Spleen (tissue), 11 donors: ENCODE data around the gene STK36. TPM values are rescaled to one million over a fixed set of nuclear protein-coding genes. Genes with fewer than 3 reads are reported as not detected.

ENCODE experiments used
- DNase-seq: peaks from one replicate; pipeline ENCODE4 v3.0.0-alpha.2; 2020
- H3K27ac ChIP-seq, 8 donors: fragments of 200-600 bp; sonication (generic) in 7 of 8; 1 replicate in 4 of 8; 2 replicates in 4 of 8; pipeline versions ENCODE4 v1.5.0 to v1.8.0; 2016 to 2021; ENCODE audit warnings: inconsistent platforms in 4 of 8, mild to moderate bottlenecking in 4 of 8, moderate library complexity in 1 of 8
- H3K27me3 ChIP-seq, 7 donors: fragments of 200-600 bp; sonication (generic) in 6 of 7; replicated peaks in 1 of 7; 1 replicate in 4 of 7; 2 replicates in 3 of 7; pipeline versions ENCODE4 v1.5.0 to v1.8.0; 2016 to 2021; ENCODE audit warnings: inconsistent platforms in 3 of 7, mild to moderate bottlenecking in 1 of 7
- H3K36me3 ChIP-seq, 6 donors: fragments of 200-600 bp; sonication (generic) in 5 of 6; 1 replicate in 4 of 6; 2 replicates in 2 of 6; pipeline versions ENCODE4 v1.5.0 to v1.8.0; 2016 to 2021; ENCODE audit warnings: inconsistent platforms in 2 of 6
- H3K4me1 ChIP-seq, 6 donors: fragments of 200-600 bp; sonication (generic) in 5 of 6; 1 replicate in 3 of 6; 2 replicates in 3 of 6; pipeline versions ENCODE4 v1.5.0 to v1.8.0; 2016 to 2021; ENCODE audit warnings: inconsistent platforms in 3 of 6
- H3K4me3 ChIP-seq, 8 donors: fragments of 200-600 bp; sonication (generic) in 7 of 8; 1 replicate in 4 of 8; 2 replicates in 4 of 8; pipeline versions ENCODE4 v1.5.0 to v1.8.0; 2016 to 2021; ENCODE audit warnings: inconsistent platforms in 4 of 8, mild to moderate bottlenecking in 4 of 8, moderate library complexity in 2 of 8
- H3K9me3 ChIP-seq, 8 donors: fragments of 200-600 bp; sonication (generic) in 7 of 8; 1 replicate in 4 of 8; 2 replicates in 4 of 8; pipeline versions ENCODE4 v1.5.0 to v1.8.0; 2016 to 2021; ENCODE audit warnings: inconsistent platforms in 4 of 8
- POLR2A ChIP-seq, 3 donors: fragments of 450-650 bp; IDR thresholded peaks; one replicate each; pipeline ENCODE4 v1.5.1; 2017; ENCODE audit warnings: antibody characterized with exemption in 3 of 3, mild to moderate bottlenecking in 1 of 3
- POLR2AphosphoS5 ChIP-seq, 3 donors: sonication (generic); formaldehyde crosslinking; IDR thresholded peaks; one replicate each; pipeline ENCODE4 v1.5.1; 2017; ENCODE audit warnings: antibody characterized with exemption in 3 of 3
- WGBS, 5 donors: extraction: QIAGEN DNeasy Blood & Tissue Kit in 3 of 5; methylation state at CpG; one replicate each; pipeline versions ENCODE4 v1.1.5 to v1.1.7; 2013 to 2018; 5-methylcytosine and 5-hydroxymethylcytosine counted together
- intact Hi-C: fragments of 100-400 bp; cut with DNase I; formaldehyde crosslinking; loops from one replicate; pipeline ENCODE4 v1.15.0; 2023; ENCODE audit warnings: low total_unique reads
- polyA plus RNA-seq, 3 donors: library from polyadenylated mRNA; stranded (reverse); fragments of 200-250 nt; gene quantifications; one replicate each; pipeline ENCODE4 v1.2.1, GENCODE V29; 2013
- total RNA-seq, 7 donors: library from RNA; depleted of rRNA in 3 of 7; stranded (reverse); fragments of >200 nt in 3 of 7; fragmentation: NEBNext Ultra II Directional in 4 of 7; extraction: Animal tissue kit (Norgen Biotek cat#: 25700) in 4 of 7; gene quantifications; one replicate each; pipeline versions ENCODE4 v1.1.0 to v1.2.1, GENCODE V29; 2016 to 2021
- TF ChIP-seq, protein P1 (sequence below), 11 experiments: fragments of 200-600 bp in 7 of 11; fragments of 450-650 bp in 4 of 11; sonication (generic) in 4 of 11; IDR thresholded peaks in 8 of 11; conservative IDR thresholded peaks in 3 of 11; 1 replicate in 7 of 11; 2 replicates in 4 of 11; pipeline versions ENCODE4 v1.4.0 to v1.8.0; 2016 to 2021; ENCODE audit warnings: antibody characterized with exemption in 11 of 11, inconsistent platforms in 4 of 11, mild to moderate bottlenecking in 1 of 11
- donor health status: healthy with polysubstance abuse.
- donor health status: DM: no; HTN: no; CAD: no; lungs with moderate emphysema.
- donor health status: DM: no; HTN: no; CAD: no.
- donor health status: Bipolar disorder and iron deficiency.
- donor health status: healthy.
- donor health status: DM: no; HTN: no; CAD: no.
- donor health status: DM: yes; HTN: yes; CAD: no.

The STK36 gene
- total and polyA plus RNA-seq, 10 donors: 10.7 to 46.8 (median 22.9) TPM

DNA sequence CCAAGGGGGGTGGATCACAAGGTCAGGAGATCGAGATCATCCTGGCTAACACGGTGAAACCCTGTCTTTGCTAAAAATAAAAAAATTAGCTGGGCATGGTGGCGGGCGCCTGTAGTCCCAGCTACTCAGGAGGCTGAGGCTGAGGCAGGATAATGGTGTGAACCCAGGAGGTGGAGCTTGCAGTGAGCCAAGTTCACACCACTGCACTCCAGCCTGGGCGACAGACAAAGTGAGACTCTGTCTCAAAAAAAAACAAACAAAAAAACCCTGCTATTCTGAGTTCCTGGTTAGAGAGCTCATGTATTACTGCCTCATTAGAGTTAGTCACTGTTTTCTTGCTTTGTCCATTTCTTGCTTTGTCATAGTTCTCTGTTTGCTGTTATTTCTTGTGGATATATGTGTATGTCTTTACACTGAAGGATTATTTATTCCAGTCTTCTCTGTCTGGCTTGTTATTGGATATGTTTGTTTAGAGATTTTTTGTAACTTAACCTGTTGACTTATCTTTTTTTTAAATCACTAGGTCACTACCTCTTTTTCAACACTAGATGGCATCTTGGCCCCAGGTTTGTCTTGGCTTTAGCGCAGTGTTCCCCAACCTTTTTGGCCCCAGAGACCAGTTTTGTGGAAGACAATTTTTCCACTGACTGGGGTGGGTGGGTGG is 55.7 kb downstream of the STK36 start:
- no peak for DNase-seq
- intact Hi-C loops: no loop called here
- H3K27ac ChIP-seq: peak overlapping the region in 1 of 8 donors; percentile 23
- H3K27me3 ChIP-seq: no peaks in the 10 kb centered on the region
- peaks cover 0 to 37% (median 0%) of the 10 kb centered on the region in 6 donors for H3K36me3 ChIP-seq
- no peak overlapping the region for H3K4me3 ChIP-seq
- TF ChIP-seq POLR2AphosphoS5 (IDR thresholded peaks at IDR 0.05) (no peak), POLR2A (IDR thresholded peaks at IDR 0.05) (no peak)
- TF ChIP-seq, protein P1, sequence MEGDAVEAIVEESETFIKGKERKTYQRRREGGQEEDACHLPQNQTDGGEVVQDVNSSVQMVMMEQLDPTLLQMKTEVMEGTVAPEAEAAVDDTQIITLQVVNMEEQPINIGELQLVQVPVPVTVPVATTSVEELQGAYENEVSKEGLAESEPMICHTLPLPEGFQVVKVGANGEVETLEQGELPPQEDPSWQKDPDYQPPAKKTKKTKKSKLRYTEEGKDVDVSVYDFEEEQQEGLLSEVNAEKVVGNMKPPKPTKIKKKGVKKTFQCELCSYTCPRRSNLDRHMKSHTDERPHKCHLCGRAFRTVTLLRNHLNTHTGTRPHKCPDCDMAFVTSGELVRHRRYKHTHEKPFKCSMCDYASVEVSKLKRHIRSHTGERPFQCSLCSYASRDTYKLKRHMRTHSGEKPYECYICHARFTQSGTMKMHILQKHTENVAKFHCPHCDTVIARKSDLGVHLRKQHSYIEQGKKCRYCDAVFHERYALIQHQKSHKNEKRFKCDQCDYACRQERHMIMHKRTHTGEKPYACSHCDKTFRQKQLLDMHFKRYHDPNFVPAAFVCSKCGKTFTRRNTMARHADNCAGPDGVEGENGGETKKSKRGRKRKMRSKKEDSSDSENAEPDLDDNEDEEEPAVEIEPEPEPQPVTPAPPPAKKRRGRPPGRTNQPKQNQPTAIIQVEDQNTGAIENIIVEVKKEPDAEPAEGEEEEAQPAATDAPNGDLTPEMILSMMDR (IDR thresholded peaks at IDR 0.05 in 8 of 11, conservative IDR thresholded peaks at IDR 0.05 in 3 of 11): peak in 6 of 11 experiments; percentile 30 to 67 (median 46)
- H3K9me3 ChIP-seq: peaks cover 6 to 33% (median 31%) of the 10 kb centered on the region in 8 donors
- 89 to 96% (median 93%) methylated on average over 6 of the region's 6 CpGs for WGBS, 5 donors
- H3K4me1 ChIP-seq: peaks cover 0 to 42% (median 10%) of the 10 kb centered on the region in 6 donors

- H3K4me1 ChIP-seq: peaks cover 0 to 49% (median 24%) of the 10 kb centered on the region in 6 donors
- DNase-seq: no peak
- TF ChIP-seq, protein P1 (IDR thresholded peaks at IDR 0.05 in 8 of 11, conservative IDR thresholded peaks at IDR 0.05 in 3 of 11): no peak
- no peak for TF ChIP-seq POLR2A (IDR thresholded peaks at IDR 0.05)
- no peak for TF ChIP-seq POLR2AphosphoS5 (IDR thresholded peaks at IDR 0.05)
- peaks cover 6 to 33% (median 31%) of the 10 kb centered on the region in 8 donors for H3K9me3 ChIP-seq
- peaks cover 0 to 40% (median 0%) of the 10 kb centered on the region in 6 donors for H3K36me3 ChIP-seq
- intact Hi-C loops: no loop called here
- H3K27me3 ChIP-seq: no peaks in the 10 kb centered on the region
- no peak overlapping the region for H3K27ac ChIP-seq
- 95 to 99% (median 96%) methylated on average over 3 of the region's 3 CpGs for WGBS, 5 donors
- H3K4me3 ChIP-seq: no peak overlapping the region
Measured at GRCh38 chr2:218729640-218730039, 57.8 kb downstream of the STK36 start.

DNA sequence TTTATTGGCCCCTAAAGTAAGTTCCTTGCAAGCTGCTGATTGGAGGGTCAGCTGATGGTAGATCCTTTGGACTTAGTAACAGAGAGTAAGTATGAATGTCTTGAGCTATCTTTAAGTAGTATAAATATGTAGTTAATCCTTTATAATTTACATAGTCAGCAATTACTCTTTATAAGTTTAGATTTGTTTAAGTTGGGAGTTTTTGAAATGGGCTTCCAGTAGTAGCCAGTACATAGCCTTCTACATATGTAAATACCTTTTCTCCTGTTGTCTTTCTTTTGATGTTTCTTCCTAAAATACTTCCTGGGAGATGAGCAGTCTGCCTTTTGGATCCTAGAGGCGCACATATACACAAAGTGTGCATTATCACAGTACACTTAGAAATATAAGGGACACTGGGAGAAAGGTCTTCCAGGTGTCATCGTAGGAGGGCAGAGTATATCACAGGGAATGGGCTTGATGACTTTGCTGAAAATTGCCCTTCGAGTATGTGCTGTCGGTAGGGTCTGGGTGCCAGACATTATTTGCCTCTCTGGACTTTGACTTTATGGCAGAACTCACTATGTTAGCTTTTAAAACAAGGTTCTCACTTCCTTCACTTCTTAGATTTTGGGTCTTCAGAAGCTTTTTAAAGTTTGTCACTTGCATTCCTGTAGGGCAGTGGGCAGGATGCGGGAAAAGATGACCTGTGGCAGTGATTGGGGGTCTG is 60.3 kb downstream of the STK36 start:
- WGBS, 5 donors: 94 to 99% (median 97%) methylated on average over 5 of the region's 5 CpGs
- intact Hi-C loops: no loop called here
- peak overlapping the region in 7 of 8 donors; percentile 22 to 88 (median 58) for H3K27ac ChIP-seq

More for the DNA sequence above, 60.3 kb downstream of the STK36 start:
- TF ChIP-seq POLR2A (IDR thresholded peaks at IDR 0.05): no peak
- TF ChIP-seq, protein P1 (IDR thresholded peaks at IDR 0.05 in 8 of 11, conservative IDR thresholded peaks at IDR 0.05 in 3 of 11): no peak
- no peak for TF ChIP-seq POLR2AphosphoS5 (IDR thresholded peaks at IDR 0.05)
- peak overlapping the region in 1 of 8 donors; percentile 27 for H3K4me3 ChIP-seq
- peaks cover 0 to 52% (median 24%) of the 10 kb centered on the region in 6 donors for H3K4me1 ChIP-seq
- no peaks in the 10 kb centered on the region for H3K27me3 ChIP-seq
- peaks cover 0 to 32% (median under 1%) of the 10 kb centered on the region in 6 donors for H3K36me3 ChIP-seq
- peaks cover 0 to 9% (median 6%) of the 10 kb centered on the region in 8 donors for H3K9me3 ChIP-seq
- no peak for DNase-seq
